Smooth muscle cell (in vitro differentiated cells): Measurements from ENCODE around the gene PSMC3. TPM values are rescaled to one million over a fixed set of nuclear protein-coding genes. Genes with fewer than 3 reads are reported as not detected.
A peak's percentile ranks its signal among the peaks of the same experiment; 100 is the strongest.

Experiments
- DNase-seq: peaks from one replicate; lab custom pipeline; 2025; ENCODE audit not compliant: unreplicated experiment; lab: John Stamatoyannopoulos, UW
- H2AFZ ChIP-seq: fragments of 200-600 bp; sonication (generic); 2 replicates; pipeline ENCODE4 v1.6.0; 2016; ENCODE audit warnings: antibody characterized with exemption, low read depth, mild to moderate bottlenecking
- H3F3A ChIP-seq: fragments of 200-600 bp; sonication (generic); 2 replicates; pipeline ENCODE4 v1.6.0; 2017; ENCODE audit warnings: antibody characterized with exemption, low read depth
- H3K27ac ChIP-seq: fragments of 200-600 bp; sonication (generic); 2 replicates; pipeline ENCODE4 v1.5.1; 2016; ENCODE audit warnings: low read depth, mild to moderate bottlenecking
- H3K27me3 ChIP-seq: fragments of 200-600 bp; sonication (generic); 2 replicates; pipeline ENCODE4 v1.6.1; 2016; ENCODE audit warnings: low read depth, mild to moderate bottlenecking
- H3K36me3 ChIP-seq: fragments of 200-600 bp; sonication (generic); 2 replicates; pipeline ENCODE4 v1.5.1; 2016; ENCODE audit warnings: low read depth
- H3K4me1 ChIP-seq: fragments of 200-600 bp; sonication (generic); 2 replicates; pipeline ENCODE4 v1.5.1; 2016; ENCODE audit warnings: low read depth
- H3K4me2 ChIP-seq: fragments of 200-600 bp; sonication (generic); 2 replicates; pipeline ENCODE4 v1.6.0; 2016; ENCODE audit warnings: mild to moderate bottlenecking
- H3K4me3 ChIP-seq: fragments of 200-600 bp; sonication (generic); 2 replicates; pipeline ENCODE4 v1.5.1; 2016; ENCODE audit warnings: mild to moderate bottlenecking
- H3K79me2 ChIP-seq: fragments of 200-600 bp; sonication (generic); 2 replicates; pipeline ENCODE4 v1.6.0; 2016; ENCODE audit warnings: low read depth, mild to moderate bottlenecking
- H3K9ac ChIP-seq: fragments of 200-600 bp; sonication (generic); 2 replicates; pipeline ENCODE4 v1.6.0; 2016; ENCODE audit warnings: low read depth
- H3K9me3 ChIP-seq: fragments of 200-600 bp; sonication (generic); replicated peaks from 2 replicates; pipeline ENCODE4 v1.5.1; 2016; ENCODE audit warnings: low read depth
- H4K20me1 ChIP-seq: fragments of 200-600 bp; sonication (generic); 2 replicates; pipeline ENCODE4 v1.6.0; 2016; ENCODE audit warnings: low read depth
- CTCF ChIP-seq: fragments of 200-600 bp; sonication (generic); IDR thresholded peaks from 2 replicates; pipeline ENCODE4 v1.5.1; 2017; ENCODE audit warnings: borderline replicate concordance, mild to moderate bottlenecking, antibody characterized with exemption; ENCODE audit not compliant: insufficient read depth, poor library complexity, severe bottlenecking
- WGBS: methylation state at CpG from one replicate; pipeline ENCODE4 v1.1.7; 2016; ENCODE audit warnings: low lambda C conversion rate; 5-methylcytosine and 5-hydroxymethylcytosine counted together
- polyA plus RNA-seq: library from polyadenylated mRNA; unstranded; fragments of >200 nt; fragmentation: Nextera tagmentation; extraction: Ambion mirVana; gene quantifications from 2 replicates; pipeline ENCODE4 v1.2.1, GENCODE V29; 2016
- total RNA-seq: library from RNA; depleted of rRNA; stranded (reverse); fragments of >200 nt; gene quantifications from 2 replicates; pipeline ENCODE4 v1.2.3, GENCODE V29; 2014

PSMC3 gene
- total and polyA plus RNA-seq, 2 experiments from 2014 or later, result 71.2 to 211 TPM

DNA sequence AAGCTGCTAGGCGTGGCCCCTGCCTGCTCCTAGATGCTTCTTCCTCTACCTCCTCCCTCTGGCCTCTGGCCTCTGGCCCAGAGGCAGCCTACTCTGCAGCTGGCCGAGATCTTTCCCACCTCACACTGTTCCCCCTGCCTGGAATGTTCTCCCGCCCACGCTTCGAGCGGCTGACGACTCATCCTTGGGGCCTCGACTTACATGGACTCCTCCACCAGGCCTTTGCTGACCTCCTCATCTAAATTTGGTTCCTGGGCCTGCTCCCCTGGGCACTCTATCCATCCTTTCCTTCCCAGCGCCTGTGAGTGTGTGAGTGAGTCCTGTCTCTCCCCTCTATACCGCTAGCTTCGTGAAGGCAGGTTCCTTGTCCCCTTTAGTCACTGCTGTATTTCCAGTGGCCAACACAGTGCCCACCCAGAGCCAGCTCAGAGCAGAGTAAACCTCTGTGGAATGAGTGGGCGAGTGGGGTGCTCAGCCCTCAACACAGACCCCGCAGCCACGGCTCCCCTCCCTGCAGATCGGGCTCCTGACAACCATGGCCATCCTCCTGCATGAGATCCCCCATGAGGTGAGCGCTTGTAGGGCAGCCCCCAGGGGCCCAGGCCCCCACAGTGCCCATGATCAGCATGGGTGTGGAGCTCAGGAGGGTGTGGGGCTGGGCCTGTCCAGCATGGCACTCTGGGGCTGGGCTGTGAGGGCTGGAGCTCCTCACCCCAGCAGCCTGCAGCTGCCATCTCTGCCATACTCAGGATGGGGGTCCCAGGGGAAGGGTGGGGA lies 12.1 kb downstream of the PSMC3 start:
- H3F3A ChIP-seq, result peaks cover 31% of the 10 kb centered on the region

DNA sequence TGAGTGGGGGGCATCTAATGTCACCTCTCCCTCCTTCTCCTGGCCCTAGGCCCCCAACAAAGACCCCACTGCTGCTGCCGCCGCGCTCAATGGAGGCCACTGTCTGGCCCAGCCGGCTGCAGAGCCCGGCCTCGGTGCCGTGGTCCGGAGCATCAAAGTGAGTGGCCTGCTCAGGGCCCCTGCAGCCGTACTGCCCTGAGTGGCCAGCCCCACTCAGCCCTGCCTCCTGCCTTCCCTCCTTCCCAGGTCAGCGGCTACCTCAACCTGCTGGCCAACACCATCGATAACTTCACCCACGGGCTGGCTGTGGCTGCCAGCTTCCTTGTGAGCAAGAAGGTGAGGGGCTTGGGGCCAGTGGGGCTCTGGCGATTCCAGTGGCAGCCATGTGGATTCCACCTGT lies 12.9 kb downstream of the PSMC3 start:
- Histone ChIP-seq H3K9ac (no peak overlapping the region), H3K27ac (peak overlapping the region; percentile 69), H3K4me1 (peaks cover 17% of the 10 kb centered on the region), H3K36me3 (no peaks in the 10 kb centered on the region), H3K27me3 (no peaks in the 10 kb centered on the region), H3K4me2 (peak overlapping the region; percentile 64), H3F3A (peaks cover 31% of the 10 kb centered on the region), H3K4me3 (no peak overlapping the region), H3K79me2 (peaks cover 37% of the 10 kb centered on the region), H4K20me1 (peaks cover 30% of the 10 kb centered on the region), H3K9me3 (no peaks in the 10 kb centered on the region), H2AFZ (no peak overlapping the region)
- no peak for TF ChIP-seq CTCF
- no peak for DNase-seq
- 89% methylated on average over 13 of the region's 13 CpGs for WGBS

More for the DNA sequence above, 12.1 kb downstream of the PSMC3 start:
- Histone ChIP-seq H3K36me3 (no peaks in the 10 kb centered on the region), H3K4me3 (no peak overlapping the region), H3K9ac (no peak overlapping the region), H3K79me2 (peaks cover 31% of the 10 kb centered on the region), H3K27ac (peak overlapping the region; percentile 69), H4K20me1 (peaks cover 30% of the 10 kb centered on the region), H3K27me3 (no peaks in the 10 kb centered on the region), H3K9me3 (no peaks in the 10 kb centered on the region), H3K4me1 (peaks cover 17% of the 10 kb centered on the region), H3K4me2 (peak overlapping the region; percentile 64), H2AFZ (no peak overlapping the region)
- 56% methylated on average over 16 of the region's 16 CpGs for WGBS
- no peak for DNase-seq
- no peak for TF ChIP-seq CTCF

- Histone ChIP-seq H4K20me1 (peaks cover 30% of the 10 kb centered on the region), H2AFZ (no peak overlapping the region), H3K27me3 (no peaks in the 10 kb centered on the region), H3K4me1 (peaks cover 22% of the 10 kb centered on the region), H3K4me3 (no peak overlapping the region), H3K36me3 (no peaks in the 10 kb centered on the region), H3K79me2 (peaks cover 37% of the 10 kb centered on the region), H3K4me2 (no peak overlapping the region), H3K27ac (no peak overlapping the region), H3K9me3 (no peaks in the 10 kb centered on the region), H3K9ac (no peak overlapping the region), H3F3A (peaks cover 24% of the 10 kb centered on the region)
- no peak for DNase-seq
- WGBS, result 89% methylated on average over 12 of the region's 12 CpGs
- peak; percentile 64 for TF ChIP-seq CTCF
Measured at GRCh38 chr11:47411884-47412746, 14.1 kb downstream of the PSMC3 start.
